ENCODE data around the gene TBC1D1. TPM values are rescaled to one million over a fixed set of nuclear protein-coding genes. Genes with fewer than 3 reads are reported as not detected.

The TBC1D1 gene
- total RNA-seq, 1 experiment from 2014 or later = 89.0 TPM

- no peak for DNase-seq
- Histone ChIP-seq H3K27me3 (ENCODE audit: low read length) (no peaks in the 10 kb centered on the region), H3K4me2 (ENCODE audit: low read length) (no peak overlapping the region), H3K4me3 (ENCODE audit: low read length) (no peak overlapping the region), H4K20me1 (ENCODE audit: low read length) (no peaks in the 10 kb centered on the region), H2AFZ (ENCODE audit: low read length) (no peak overlapping the region), H3K36me3 (ENCODE audit: low read depth, low read length) (no peaks in the 10 kb centered on the region), H3K9me2 (replicated peaks; ENCODE audit: low read length) (no peaks in the 10 kb centered on the region), H3K79me2 (ENCODE audit: low read length) (no peaks in the 10 kb centered on the region), H3K4me1 (ENCODE audit: insufficient read depth, low read length) (no peaks in the 10 kb centered on the region), H3K9ac (ENCODE audit: low read length) (no peak overlapping the region), H3F3A (ENCODE audit: low read length, unreplicated experiment) (no peaks in the 10 kb centered on the region), H3K27ac (ENCODE audit: low read length) (no peak overlapping the region), H3K9me3 (ENCODE audit: low read length) (no peaks in the 10 kb centered on the region)
- no peak for ATAC-seq
- no TSS peak for BruUV-seq (replicated peaks)
- ChIA-PET POLR2A (ENCODE audit: unreplicated experiment) (no interaction called here), CTCF (no interaction called here)
- intact Hi-C loops (cut with micrococcal nuclease) = no loop called here
- TF ChIP-seq CTCF (conservative IDR thresholded peaks at IDR 0.05; ENCODE audit: low read depth, low read length) (no peak), EZH2phosphoT487 (IDR thresholded peaks at IDR 0.05; ENCODE audit: borderline replicate concordance, low read length) (no peak), EZH2 (IDR thresholded peaks at IDR 0.05; ENCODE audit: low read length, unreplicated experiment) (no peak)
Observed at GRCh38 chr4:38132107-38132673, 241.3 kb downstream of the TBC1D1 start.

DNA sequence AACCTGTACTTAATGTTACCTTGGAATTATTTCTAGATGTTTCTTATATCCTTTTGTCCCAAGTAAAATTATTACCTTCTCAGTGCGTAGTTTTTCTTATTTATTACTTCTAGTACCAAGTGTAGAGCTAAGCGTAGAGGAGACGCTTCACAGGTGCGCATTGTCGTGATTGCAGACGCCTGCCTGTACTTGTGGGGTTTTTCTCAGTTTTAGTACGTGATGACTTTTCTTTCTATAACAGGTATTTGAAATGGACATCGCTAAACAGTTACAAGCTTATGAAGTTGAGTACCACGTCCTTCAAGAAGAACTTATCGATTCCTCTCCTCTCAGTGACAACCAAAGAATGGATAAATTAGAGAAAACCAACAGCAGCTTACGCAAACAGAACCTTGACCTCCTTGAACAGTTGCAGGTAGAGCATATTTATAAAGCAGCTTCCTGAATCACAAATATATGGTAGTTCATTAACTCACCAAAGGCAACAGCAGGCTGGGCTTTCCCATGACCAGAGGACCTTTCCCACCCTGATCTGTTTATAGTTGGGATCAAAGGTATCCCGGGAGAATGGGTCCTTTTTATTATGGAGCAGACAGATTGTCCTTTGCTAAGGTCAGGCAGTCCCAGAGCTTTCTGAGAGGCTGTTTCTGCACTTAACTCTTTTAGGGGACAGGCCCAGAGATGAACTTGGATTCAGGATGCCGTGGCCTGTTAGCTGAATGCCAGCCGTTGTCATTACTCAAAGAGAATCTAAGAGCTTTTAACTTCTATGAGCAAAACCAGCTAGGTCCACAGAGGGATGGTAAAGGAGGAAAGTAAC lies 242.2 kb downstream of the TBC1D1 start:
- BruUV-seq (replicated peaks) = no TSS peak
- Histone ChIP-seq H3K27ac (ENCODE audit: low read length) (no peak overlapping the region), H3K4me3 (ENCODE audit: low read length) (no peak overlapping the region), H3K9ac (ENCODE audit: low read length) (no peak overlapping the region), H3K4me1 (ENCODE audit: insufficient read depth, low read length) (no peaks in the 10 kb centered on the region), H3K27me3 (ENCODE audit: low read length) (no peaks in the 10 kb centered on the region), H3K79me2 (ENCODE audit: low read length) (no peaks in the 10 kb centered on the region), H3K9me3 (ENCODE audit: low read length) (no peaks in the 10 kb centered on the region), H3F3A (ENCODE audit: low read length, unreplicated experiment) (no peaks in the 10 kb centered on the region), H3K4me2 (ENCODE audit: low read length) (no peak overlapping the region), H4K20me1 (ENCODE audit: low read length) (no peaks in the 10 kb centered on the region), H3K36me3 (ENCODE audit: low read depth, low read length) (no peaks in the 10 kb centered on the region), H3K9me2 (replicated peaks; ENCODE audit: low read length) (no peaks in the 10 kb centered on the region), H2AFZ (ENCODE audit: low read length) (no peak overlapping the region)
- intact Hi-C loops (cut with micrococcal nuclease) = no loop called here
- ATAC-seq (no peak), DNase-seq (no peak)
- ChIA-PET CTCF (no interaction called here), POLR2A (ENCODE audit: unreplicated experiment) (no interaction called here)
- TF ChIP-seq EZH2 (IDR thresholded peaks at IDR 0.05; ENCODE audit: low read length, unreplicated experiment) (no peak), CTCF (conservative IDR thresholded peaks at IDR 0.05; ENCODE audit: low read depth, low read length) (no peak)

Measured in PC-3 (cell line).